Heart left ventricle (tissue), 16 donors: ENCODE data around the gene ITGA6. TPM values are rescaled to one million over a fixed set of nuclear protein-coding genes. Genes with fewer than 3 reads are reported as not detected.
A peak's percentile ranks its signal among the peaks of the same experiment; 100 is the strongest.

ENCODE experiments used
- ATAC-seq, 4 donors: fragments of 200-7000 bp; cut with Tn5 transposase; one replicate each; pipeline ENCODE4 v1.9.1; 2020 to 2022; ENCODE audit warnings: moderate library complexity in 4 of 4, mild to moderate bottlenecking in 3 of 4, moderate number of reproducible peaks in 1 of 4
- DNase-seq, 5 donors: peaks; one replicate each; pipeline ENCODE4 v3.0.0-alpha.2; 2020
- H3K27ac ChIP-seq, 12 donors: fragments of 200-600 bp; sonication (generic) in 4 of 12; one replicate each; pipeline versions ENCODE4 v1.5.0 to v1.8.0; 2016 to 2022; ENCODE audit warnings: mild to moderate bottlenecking in 2 of 12
- H3K27me3 ChIP-seq, 9 donors: fragments of 200-600 bp; sonication (generic) in 2 of 9; one replicate each; pipeline versions ENCODE4 v1.5.1 to v1.8.0; 2016 to 2022; ENCODE audit warnings: mild to moderate bottlenecking in 3 of 9
- H3K36me3 ChIP-seq, 9 donors: fragments of 200-600 bp; sonication (generic) in 2 of 9; one replicate each; pipeline versions ENCODE4 v1.5.0 to v1.8.0; 2018 to 2022; ENCODE audit warnings: mild to moderate bottlenecking in 2 of 9
- H3K4me1 ChIP-seq, 12 donors: fragments of 200-600 bp; sonication (generic) in 4 of 12; one replicate each; pipeline versions ENCODE4 v1.5.0 to v1.8.0; 2016 to 2022; ENCODE audit warnings: mild to moderate bottlenecking in 3 of 12
- H3K4me3 ChIP-seq, 12 donors: fragments of 200-600 bp; sonication (generic) in 4 of 12; one replicate each; pipeline versions ENCODE4 v1.5.0 to v1.8.0; 2017 to 2022; ENCODE audit warnings: mild to moderate bottlenecking in 9 of 12, moderate library complexity in 4 of 12
- H3K9me3 ChIP-seq, 12 donors: fragments of 200-600 bp; sonication (generic) in 4 of 12; one replicate each; pipeline versions ENCODE4 v1.5.0 to v1.8.0; 2016 to 2022; ENCODE audit warnings: mild to moderate bottlenecking in 1 of 12
- POLR2A ChIP-seq, 2 donors: fragments of 450-650 bp; IDR thresholded peaks; one replicate each; pipeline ENCODE4 v1.6.1; 2017; ENCODE audit warnings: antibody characterized with exemption in 2 of 2, mild to moderate bottlenecking in 2 of 2, moderate library complexity in 2 of 2
- WGBS, 4 donors: extraction: QIAGEN DNeasy Blood & Tissue Kit in 2 of 4; methylation state at CpG; one replicate each; pipeline versions ENCODE4 v1.1.5 to v1.1.7; 2013 to 2018; 5-methylcytosine and 5-hydroxymethylcytosine counted together
- intact Hi-C, 10 donors: fragments of 100-400 bp; cut with DNase I; formaldehyde crosslinking; loops; one replicate each; pipeline versions ENCODE4 v1.11.1 to v1.14.2; 2022
- polyA plus RNA-seq, 2 donors: library from polyadenylated mRNA; stranded (reverse); fragments of 200-250 nt; gene quantifications; one replicate each; pipeline ENCODE4 v1.2.3, GENCODE V29; 2013
- total RNA-seq, 9 donors: library from RNA; depleted of rRNA in 2 of 9; stranded (reverse); fragments of >200 nt in 2 of 9; fragmentation: NEBNext Ultra II Directional in 3 of 9; extraction: Animal tissue kit (Norgen Biotek cat#: 25700) in 3 of 9; gene quantifications; one replicate each; pipeline versions ENCODE4 v1.1.0 to v1.2.4, GENCODE V29; 2016 to 2023
- TF ChIP-seq, protein P1 (sequence below), 12 donors: fragments of 200-600 bp; sonication (generic) in 4 of 12; IDR thresholded peaks; one replicate each; pipeline versions ENCODE4 v1.5.0 to v1.8.0; 2018 to 2022; ENCODE audit warnings: antibody characterized with exemption in 12 of 12, mild to moderate bottlenecking in 5 of 12
- donor health status: ischemic (EF 13 %, LVEDD 7.1; RV severe dilation, severe dysfunction).
- donor health status: healthy with polysubstance abuse.
- donor health status: DM: no; HTN: yes; CAD: no.
- donor health status: DM: no; HTN: no; CAD: no.
- donor health status: ischemic (EF 25% LVEDD 6.9; RV normal size, moderate dysfunction).
- donor health status: ischemic (EF 25% LVEDD 5.7; RV mildly dilated, moderate dysfunction).
- donor health status: healthy.
- donor health status: DM: yes; HTN: yes; CAD: no.
- donor health status: ischemic (EF 35%, LVEDD 5.7; RV mildly dilated, moderate dysfunction).
- donor health status: nonischemic (EF 11% LVEDD 7.7; RV severe dilation, severe dysfunction).
- donor health status: DM: yes; HTN: yes; CAD: no.
- donor health status: PGD.
- donor health status: ischemic (EF 29% LVEDD 5.4; RV normal size, mild dysfunction).
- donor health status: nonischemic (EF 23%, LVEDD 6.1; RV moderate dilation, normal function).

Gene ITGA6
- total and polyA plus RNA-seq, 11 donors, result 11.8 to 84.8 (median 50.6) TPM

DNA sequence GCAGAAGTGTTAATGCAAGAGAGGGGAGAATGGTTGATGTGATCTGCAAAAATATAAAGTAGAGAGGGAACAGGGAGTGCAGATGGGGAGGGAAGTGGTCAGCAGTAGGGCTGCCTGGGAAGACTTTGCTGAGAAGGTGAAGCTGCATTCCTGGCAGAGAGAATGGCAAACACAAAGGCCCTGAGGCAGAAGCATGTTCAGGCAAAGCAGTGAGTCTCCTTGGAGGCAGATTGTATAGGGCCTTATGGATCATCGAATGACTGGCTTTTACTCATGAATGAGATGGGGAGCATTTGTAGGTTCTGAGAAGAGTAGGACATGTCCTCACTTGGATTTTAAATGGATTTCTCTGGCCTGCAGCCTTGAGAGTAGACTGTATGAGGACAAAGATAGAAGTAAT, 9.5 kb downstream of the ITGA6 start:
- H3K4me3 ChIP-seq, result no peak overlapping the region
- 68 to 92% (median 81%) methylated on average over 1 of the region's 1 CpG for whole genome bisulfite sequencing, 4 donors
- DNase-seq (no peak), ATAC-seq (no peak)
- TF ChIP-seq POLR2A (IDR thresholded peaks at IDR 0.05), result no peak
- TF ChIP-seq, protein P1, sequence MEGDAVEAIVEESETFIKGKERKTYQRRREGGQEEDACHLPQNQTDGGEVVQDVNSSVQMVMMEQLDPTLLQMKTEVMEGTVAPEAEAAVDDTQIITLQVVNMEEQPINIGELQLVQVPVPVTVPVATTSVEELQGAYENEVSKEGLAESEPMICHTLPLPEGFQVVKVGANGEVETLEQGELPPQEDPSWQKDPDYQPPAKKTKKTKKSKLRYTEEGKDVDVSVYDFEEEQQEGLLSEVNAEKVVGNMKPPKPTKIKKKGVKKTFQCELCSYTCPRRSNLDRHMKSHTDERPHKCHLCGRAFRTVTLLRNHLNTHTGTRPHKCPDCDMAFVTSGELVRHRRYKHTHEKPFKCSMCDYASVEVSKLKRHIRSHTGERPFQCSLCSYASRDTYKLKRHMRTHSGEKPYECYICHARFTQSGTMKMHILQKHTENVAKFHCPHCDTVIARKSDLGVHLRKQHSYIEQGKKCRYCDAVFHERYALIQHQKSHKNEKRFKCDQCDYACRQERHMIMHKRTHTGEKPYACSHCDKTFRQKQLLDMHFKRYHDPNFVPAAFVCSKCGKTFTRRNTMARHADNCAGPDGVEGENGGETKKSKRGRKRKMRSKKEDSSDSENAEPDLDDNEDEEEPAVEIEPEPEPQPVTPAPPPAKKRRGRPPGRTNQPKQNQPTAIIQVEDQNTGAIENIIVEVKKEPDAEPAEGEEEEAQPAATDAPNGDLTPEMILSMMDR (IDR thresholded peaks at IDR 0.05), result no peak
- no peaks in the 10 kb centered on the region for H3K27me3 ChIP-seq
- H3K27ac ChIP-seq, result no peak overlapping the region
- intact Hi-C loops, result no loop called here
- H3K36me3 ChIP-seq, result no peaks in the 10 kb centered on the region
- no peaks in the 10 kb centered on the region for H3K9me3 ChIP-seq
- peaks cover 0 to 99% (median 65%) of the 10 kb centered on the region in 12 donors for H3K4me1 ChIP-seq

DNA sequence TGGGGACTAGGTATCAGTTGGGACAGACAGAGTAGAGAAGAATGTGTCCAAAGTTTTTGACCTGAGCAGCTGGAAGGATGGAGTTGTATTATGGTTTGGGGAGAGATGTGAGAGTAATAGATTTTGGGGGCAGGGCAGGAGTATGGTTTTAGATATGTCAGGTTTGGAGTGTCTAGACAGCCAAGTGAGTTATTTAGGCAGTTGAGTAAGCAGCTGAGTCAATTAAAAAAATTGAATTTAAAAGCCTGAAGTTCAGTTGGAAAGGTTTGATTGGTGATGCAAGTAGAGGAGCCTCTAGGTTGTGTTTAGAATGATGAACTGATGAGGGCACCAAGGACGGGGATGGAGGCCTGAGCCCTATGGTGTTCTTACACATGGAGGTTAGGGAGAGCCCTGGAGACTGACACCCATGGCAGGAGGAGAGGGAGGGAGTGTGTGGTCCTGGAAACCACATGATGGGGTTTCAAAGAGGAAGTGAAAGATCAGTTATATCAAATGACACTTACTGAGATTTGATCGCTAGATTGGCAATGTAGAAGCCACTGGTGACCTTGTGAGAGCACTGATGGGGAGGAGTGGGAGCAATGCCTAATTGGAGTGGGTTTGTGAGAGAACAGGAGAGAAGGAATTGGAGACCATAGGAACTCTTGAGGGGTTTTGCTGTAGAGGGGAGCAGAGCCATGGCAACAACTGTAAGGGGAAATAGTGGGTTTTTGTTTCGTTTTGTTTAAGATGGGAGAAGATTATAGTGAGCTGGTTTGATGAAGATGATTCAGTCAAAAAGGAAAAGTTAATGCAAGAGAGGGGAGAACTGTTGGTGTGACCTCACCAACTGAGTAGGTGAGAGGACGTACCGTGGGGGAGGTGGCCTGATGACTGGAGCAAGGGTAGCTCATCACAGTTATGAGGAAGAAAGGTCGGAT, 10.3 kb downstream of the ITGA6 start:
- Histone ChIP-seq H3K27me3 (no peaks in the 10 kb centered on the region), H3K36me3 (no peaks in the 10 kb centered on the region), H3K9me3 (no peaks in the 10 kb centered on the region), H3K4me3 (peak overlapping the region in 1 of 12 donors; percentile 42), H3K27ac (peak overlapping the region in 2 of 12 donors; percentile 21 to 66), H3K4me1 (peaks cover 0 to 99% (median 66%) of the 10 kb centered on the region in 12 donors)
- no peak for TF ChIP-seq POLR2A (IDR thresholded peaks at IDR 0.05)
- TF ChIP-seq, protein P1 (IDR thresholded peaks at IDR 0.05), result no peak
- intact Hi-C loops, result no loop called here
- ATAC-seq (no peak), DNase-seq (no peak)
- 69 to 78% (median 72%) methylated on average over 6 of the region's 6 CpGs for WGBS, 4 donors

DNA sequence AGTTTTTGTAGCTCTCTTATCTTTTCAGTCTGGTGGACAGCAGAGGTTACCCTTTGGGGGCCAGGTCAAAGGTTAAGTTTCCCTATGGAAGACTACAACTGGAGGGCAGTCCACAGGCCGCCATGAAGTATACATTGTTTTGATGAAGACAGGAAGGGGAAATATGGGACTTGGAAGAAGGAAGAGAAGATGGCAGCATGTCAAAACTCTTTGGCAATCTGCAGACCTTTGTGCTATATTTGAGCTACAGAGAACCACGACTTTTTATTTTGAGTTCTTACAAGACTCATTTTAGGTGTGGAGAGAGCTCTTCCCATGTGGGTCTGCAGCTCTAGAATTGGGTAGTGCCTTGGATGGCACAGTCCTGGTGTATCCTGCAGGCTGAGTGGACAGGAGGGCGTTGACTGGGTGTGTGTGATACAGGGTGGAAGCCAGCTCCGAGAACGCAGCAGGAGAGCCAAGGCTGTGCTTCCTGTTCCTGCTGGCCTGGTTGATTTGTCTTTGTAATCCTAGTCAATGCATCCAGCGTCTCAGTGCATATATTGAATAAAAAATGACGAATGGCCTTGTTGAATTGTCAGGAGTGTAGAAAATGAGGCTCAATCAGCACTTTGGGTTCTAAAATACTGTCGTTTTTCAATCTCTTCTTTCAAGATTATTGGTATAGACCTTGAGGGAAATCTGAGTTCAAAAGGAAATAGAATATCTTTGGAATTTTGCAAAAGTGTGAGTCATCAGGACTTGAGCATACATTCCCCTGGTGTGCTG, 11.5 kb downstream of the ITGA6 start:
- peak in 3 of 4 donors; percentile 68 to 82 (median 75) for ATAC-seq
- Histone ChIP-seq H3K4me1 (peaks cover 0 to 87% (median 61%) of the 10 kb centered on the region in 12 donors), H3K27me3 (no peaks in the 10 kb centered on the region), H3K9me3 (no peaks in the 10 kb centered on the region), H3K4me3 (no peak overlapping the region), H3K27ac (peak overlapping the region in 6 of 12 donors; percentile 4 to 66 (median 22)), H3K36me3 (no peaks in the 10 kb centered on the region)
- DNase-seq, result peak in 2 of 5 donors; percentile 32 to 61
- intact Hi-C loops, result no loop called here
- WGBS, 4 donors, result 45 to 58% (median 51%) methylated on average over 7 to 8 of the region's 8 CpGs
- no peak for TF ChIP-seq POLR2A (IDR thresholded peaks at IDR 0.05)
- TF ChIP-seq, protein P1 (IDR thresholded peaks at IDR 0.05), result no peak

DNA sequence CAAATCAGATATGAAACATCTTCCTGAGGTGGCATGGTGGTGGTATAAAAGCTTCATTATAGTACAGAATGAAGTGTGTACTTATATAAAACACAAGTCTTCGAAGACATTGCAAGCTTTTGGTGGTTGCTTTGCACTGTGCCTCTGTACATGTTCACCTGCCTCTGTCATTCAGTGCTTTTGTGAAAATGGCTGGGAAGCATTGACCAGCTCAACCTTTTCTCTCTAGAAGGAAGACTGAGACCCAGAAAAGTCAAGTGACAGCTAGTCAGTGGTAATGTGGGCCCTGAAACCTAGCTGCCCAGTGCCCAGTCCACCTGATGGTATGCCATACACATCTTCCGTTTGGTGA, 12.1 kb downstream of the ITGA6 start:
- intact Hi-C loops, result no loop called here
- 60 to 92% (median 88%) methylated on average over 2 of the region's 2 CpGs for WGBS, 4 donors

More for the DNA sequence above, 12.1 kb downstream of the ITGA6 start:
- H3K27me3 ChIP-seq, result no peaks in the 10 kb centered on the region
- no peak overlapping the region for H3K4me3 ChIP-seq
- H3K36me3 ChIP-seq, result no peaks in the 10 kb centered on the region
- ATAC-seq (no peak), DNase-seq (no peak)
- H3K9me3 ChIP-seq, result no peaks in the 10 kb centered on the region
- TF ChIP-seq POLR2A (IDR thresholded peaks at IDR 0.05), result no peak
- TF ChIP-seq, protein P1 (IDR thresholded peaks at IDR 0.05), result no peak
- peaks cover 0 to 82% (median 58%) of the 10 kb centered on the region in 12 donors for H3K4me1 ChIP-seq
- peak overlapping the region in 3 of 12 donors; percentile 33 to 66 (median 37) for H3K27ac ChIP-seq
